HEK293T (cell line): Measurements from ENCODE around the gene PCDHB12.
A peak's percentile ranks its signal among the peaks of the same experiment; 100 is the strongest.
"Not testable (repeated sequence)": the region's sequence is repeated elsewhere in the genome, so short reads cannot be mapped to it uniquely, and the experiment has no call there.

Source experiments
- CTCF ChIA-PET: fragments of 350-600 bp; formaldehyde crosslinking; extraction: SDS; loops from one replicate; lab custom pipeline; 2021; ENCODE audit warnings: antibody characterized with exemption, inconsistent platforms; lab: Yijun Ruan, JAX
- POLR2A ChIA-PET: fragments of 350-600 bp; formaldehyde crosslinking; extraction: SDS; loops from one replicate; lab custom pipeline; 2020; ENCODE audit warnings: antibody characterized with exemption, inconsistent platforms; lab: Yijun Ruan, JAX
- DNase-seq: peaks from one replicate; pipeline ENCODE4 v3.0.0; 2012; ENCODE audit warnings: mixed read lengths; ENCODE audit errors: extremely low spot score
- ARNT ChIP-seq: fragments of 450-650 bp; IDR thresholded peaks from 2 replicates; pipeline ENCODE4 v1.6.1; 2017; ENCODE audit warnings: mild to moderate bottlenecking
- BHLHE40 ChIP-seq: fragments of 450-650 bp; IDR thresholded peaks from 2 replicates; pipeline ENCODE4 v1.6.1; 2016; ENCODE audit warnings: mild to moderate bottlenecking, moderate library complexity, borderline replicate concordance
- CTBP1 ChIP-seq: fragments of 450-650 bp; IDR thresholded peaks from 2 replicates; pipeline ENCODE4 v1.6.1; 2016; ENCODE audit warnings: borderline replicate concordance
- ELF4 ChIP-seq: fragments of 450-650 bp; IDR thresholded peaks from 2 replicates; pipeline ENCODE4 v1.6.1; 2017; ENCODE audit warnings: antibody characterized with exemption
- FOXA1 ChIP-seq: fragments of 450-650 bp; IDR thresholded peaks from 2 replicates; pipeline ENCODE4 v1.6.1; 2016; ENCODE audit warnings: mild to moderate bottlenecking
- FOXK2 ChIP-seq: fragments of 450-650 bp; IDR thresholded peaks from 2 replicates; pipeline ENCODE4 v1.6.1; 2016; ENCODE audit warnings: mild to moderate bottlenecking
- FOXM1 ChIP-seq: fragments of 450-650 bp; IDR thresholded peaks from 2 replicates; pipeline ENCODE4 v1.6.1; 2017; ENCODE audit warnings: mild to moderate bottlenecking, borderline replicate concordance
- HDGF ChIP-seq: fragments of 450-650 bp; IDR thresholded peaks from 2 replicates; pipeline ENCODE4 v1.6.1; 2017; ENCODE audit warnings: antibody characterized with exemption, borderline replicate concordance
- L3MBTL2 ChIP-seq: fragments of 450-650 bp; conservative IDR thresholded peaks from 2 replicates; pipeline ENCODE4 v1.6.1; 2016; ENCODE audit warnings: mild to moderate bottlenecking
- LEF1 ChIP-seq: fragments of 450-650 bp; IDR thresholded peaks from 2 replicates; pipeline ENCODE4 v1.6.1; 2017; ENCODE audit warnings: mild to moderate bottlenecking, borderline replicate concordance
- NFRKB ChIP-seq: fragments of 450-650 bp; IDR thresholded peaks from 2 replicates; pipeline ENCODE4 v1.6.1; 2016; ENCODE audit warnings: mild to moderate bottlenecking, moderate library complexity
- SP1 ChIP-seq: fragments of 450-650 bp; IDR thresholded peaks from 2 replicates; pipeline ENCODE4 v1.6.1; 2017
- SUZ12 ChIP-seq: fragments of 450-650 bp; IDR thresholded peaks from 2 replicates; pipeline ENCODE4 v1.6.1; 2016; ENCODE audit warnings: mild to moderate bottlenecking
- TARDBP ChIP-seq: fragments of 450-650 bp; IDR thresholded peaks from 2 replicates; pipeline ENCODE4 v1.6.1; 2016
- ZNF384 ChIP-seq: fragments of 450-650 bp; IDR thresholded peaks from 2 replicates; pipeline ENCODE4 v1.6.1; 2016
- TF ChIP-seq, protein P1 (sequence below): fragments of 450-650 bp; IDR thresholded peaks from 2 replicates; pipeline ENCODE4 v1.6.1; 2016

PCDHB12 gene

DNA sequence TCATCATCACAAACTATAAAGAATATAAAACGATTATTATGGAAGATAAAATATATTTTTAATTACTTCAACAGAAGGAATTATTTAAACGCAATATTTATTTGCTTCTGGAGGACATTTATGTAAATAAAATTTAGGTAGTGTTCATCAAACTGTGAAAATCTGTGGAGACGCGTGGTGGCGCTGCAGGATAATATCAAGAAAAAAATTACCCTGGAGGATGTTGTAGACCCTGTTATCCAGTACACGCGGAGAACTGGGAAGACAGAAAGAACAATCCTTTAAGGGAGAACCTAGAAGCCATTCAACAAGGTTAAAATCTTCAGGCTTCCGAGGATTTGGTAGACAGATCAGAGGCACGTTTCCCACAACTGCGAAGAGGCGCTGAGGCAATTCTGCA is at the start of gene PCDHB12:
Gene PCDHB12 (plus strand): TSS at position 242 of the 400 bp plus-strand sequence. CDS start 189 bp downstream, outside the sequence.
- DNase-seq = peak; percentile 12
- ChIA-PET POLR2A (no interaction called here), CTCF (interaction anchor here (0.7 to 1.2 kb wide), 3 partner anchors 9 to 355 kb away, joined by 3 to 5 read pairs (median 4); partner anchors contain the start of gene PCDHB11)
- TF ChIP-seq BHLHE40 (no peak), FOXA1 (no peak), FOXM1 (no peak), LEF1 (no peak), HDGF (no peak), ELF4 (no peak), NFRKB (no peak), FOXK2 (no peak), ZNF384 (no peak), CTBP1 (no peak), SP1 (no peak), TARDBP (no peak), SUZ12 (no peak), ARNT (no peak), L3MBTL2 (no peak)
- TF ChIP-seq, protein P1, sequence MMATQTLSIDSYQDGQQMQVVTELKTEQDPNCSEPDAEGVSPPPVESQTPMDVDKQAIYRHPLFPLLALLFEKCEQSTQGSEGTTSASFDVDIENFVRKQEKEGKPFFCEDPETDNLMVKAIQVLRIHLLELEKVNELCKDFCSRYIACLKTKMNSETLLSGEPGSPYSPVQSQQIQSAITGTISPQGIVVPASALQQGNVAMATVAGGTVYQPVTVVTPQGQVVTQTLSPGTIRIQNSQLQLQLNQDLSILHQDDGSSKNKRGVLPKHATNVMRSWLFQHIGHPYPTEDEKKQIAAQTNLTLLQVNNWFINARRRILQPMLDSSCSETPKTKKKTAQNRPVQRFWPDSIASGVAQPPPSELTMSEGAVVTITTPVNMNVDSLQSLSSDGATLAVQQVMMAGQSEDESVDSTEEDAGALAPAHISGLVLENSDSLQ = no peak

DNA sequence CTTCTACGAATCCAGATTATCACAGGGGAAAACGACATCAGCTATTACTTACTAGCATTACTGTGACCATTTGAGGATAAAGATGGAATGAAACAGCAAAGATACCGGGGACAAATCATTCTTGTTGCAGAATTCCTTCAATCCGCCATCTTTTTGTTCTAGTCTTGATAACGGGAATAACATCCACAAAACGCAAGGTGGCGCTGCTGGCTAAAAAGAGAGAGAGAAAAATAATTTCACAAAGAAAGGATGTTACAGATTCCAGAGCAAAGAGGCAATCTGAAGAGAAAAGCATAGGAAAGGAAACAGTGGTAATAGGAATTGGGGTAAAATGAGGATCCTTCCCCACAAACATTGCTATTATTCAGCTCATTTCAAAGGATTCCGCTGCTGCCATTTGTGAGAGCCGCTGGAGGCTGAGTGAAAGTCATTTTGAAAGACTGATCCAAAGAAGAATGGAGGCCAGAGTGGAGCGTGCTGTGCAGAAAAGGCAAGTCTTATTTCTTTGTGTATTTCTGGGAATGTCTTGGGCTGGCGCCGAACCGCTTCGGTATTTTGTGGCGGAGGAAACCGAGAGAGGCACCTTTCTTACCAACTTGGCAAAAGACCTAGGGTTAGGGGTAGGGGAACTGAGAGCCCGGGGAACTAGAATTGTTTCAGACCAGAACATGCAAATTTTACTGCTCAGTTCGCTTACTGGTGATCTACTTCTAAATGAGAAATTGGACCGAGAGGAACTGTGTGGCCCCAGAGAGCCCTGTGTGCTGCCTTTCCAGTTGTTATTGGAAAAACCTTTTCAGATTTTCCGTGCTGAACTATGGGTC is 35.9 kb upstream of the PCDHB12 start, which contains the start of gene PCDHB7:
Gene PCDHB7 (plus strand): TSS at position 264 of the 824 bp plus-strand sequence. CDS start 192 bp downstream, at position 456.
- DNase-seq = peak; percentile 19
- POLR2A ChIA-PET = no interaction called here
- TF ChIP-seq FOXK2 = no peak
- TF ChIP-seq FOXA1 = no peak
- TF ChIP-seq L3MBTL2 = no peak
- no peak for TF ChIP-seq CTBP1
- TF ChIP-seq TARDBP = no peak
- no peak for TF ChIP-seq ARNT
- CTCF ChIA-PET = interaction anchor here (1.3 kb wide), 1 partner anchor 303 kb away, joined by 4 read pairs; no protein-coding TSS in a partner anchor

DNA sequence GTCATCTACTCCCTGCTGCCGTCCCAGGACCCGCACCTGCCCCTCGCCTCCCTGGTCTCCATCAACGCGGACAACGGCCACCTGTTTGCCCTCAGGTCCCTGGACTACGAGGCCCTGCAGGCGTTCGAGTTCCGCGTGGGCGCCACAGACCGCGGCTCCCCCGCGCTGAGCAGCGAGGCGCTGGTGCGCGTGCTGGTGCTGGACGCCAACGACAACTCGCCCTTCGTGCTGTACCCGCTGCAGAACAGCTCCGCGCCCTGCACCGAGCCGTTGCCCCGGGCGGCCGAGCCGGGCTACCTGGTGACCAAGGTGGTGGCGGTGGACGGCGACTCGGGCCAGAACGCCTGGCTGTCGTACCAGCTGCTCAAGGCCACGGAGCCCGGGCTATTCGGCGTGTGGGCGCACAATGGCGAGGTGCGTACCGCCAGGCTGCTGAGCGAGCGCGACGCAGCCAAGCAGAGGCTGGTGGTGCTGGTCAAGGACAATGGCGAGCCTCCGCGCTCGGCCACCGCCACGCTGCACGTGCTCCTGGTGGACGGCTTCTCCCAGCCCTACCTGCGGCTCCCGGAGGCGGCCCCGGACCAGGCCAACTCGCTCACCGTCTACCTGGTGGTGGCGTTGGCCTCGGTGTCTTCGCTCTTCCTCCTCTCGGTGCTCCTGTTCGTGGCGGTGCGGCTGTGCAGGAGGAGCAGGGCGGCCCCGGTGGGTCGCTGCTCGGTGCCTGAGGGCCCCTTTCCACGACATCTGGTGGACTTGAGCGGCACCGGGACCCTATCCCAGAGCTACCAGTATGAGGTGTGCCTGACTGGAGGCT is 34.0 kb upstream of the PCDHB12 start:
- DNase-seq, CTCF ChIA-PET, POLR2A ChIA-PET: not testable (repeated sequence)

DNA sequence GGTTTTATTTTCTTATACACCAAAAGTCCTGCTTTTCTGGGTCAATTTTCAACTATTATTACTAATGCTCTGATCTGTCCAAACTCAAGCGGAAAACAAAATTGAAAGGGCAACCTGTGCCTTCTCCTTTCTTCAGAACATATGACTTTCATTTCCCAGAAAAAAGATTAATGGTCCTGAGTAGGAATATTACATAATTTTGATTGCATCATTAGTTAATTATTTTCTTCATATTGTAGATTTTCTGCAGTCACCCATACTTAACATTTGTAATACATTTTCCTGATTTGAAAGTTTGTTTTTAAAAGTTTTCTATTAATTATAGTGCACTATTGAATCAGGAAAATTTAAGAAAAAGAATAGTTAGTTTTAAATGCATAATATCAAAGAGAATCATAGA is 32.6 kb upstream of the PCDHB12 start:
- POLR2A ChIA-PET = no interaction called here
- TF ChIP-seq SP1 (no peak), SUZ12 (no peak), FOXK2 (no peak), FOXM1 (no peak), FOXA1 (no peak), HDGF (no peak), ARNT (no peak), L3MBTL2 (no peak), ZNF384 (no peak), BHLHE40 (no peak), NFRKB (no peak), TARDBP (no peak), LEF1 (no peak), ELF4 (no peak), CTBP1 (no peak)
- TF ChIP-seq, protein P1 = no peak
- CTCF ChIA-PET = no interaction called here
- no peak for DNase-seq

DNA sequence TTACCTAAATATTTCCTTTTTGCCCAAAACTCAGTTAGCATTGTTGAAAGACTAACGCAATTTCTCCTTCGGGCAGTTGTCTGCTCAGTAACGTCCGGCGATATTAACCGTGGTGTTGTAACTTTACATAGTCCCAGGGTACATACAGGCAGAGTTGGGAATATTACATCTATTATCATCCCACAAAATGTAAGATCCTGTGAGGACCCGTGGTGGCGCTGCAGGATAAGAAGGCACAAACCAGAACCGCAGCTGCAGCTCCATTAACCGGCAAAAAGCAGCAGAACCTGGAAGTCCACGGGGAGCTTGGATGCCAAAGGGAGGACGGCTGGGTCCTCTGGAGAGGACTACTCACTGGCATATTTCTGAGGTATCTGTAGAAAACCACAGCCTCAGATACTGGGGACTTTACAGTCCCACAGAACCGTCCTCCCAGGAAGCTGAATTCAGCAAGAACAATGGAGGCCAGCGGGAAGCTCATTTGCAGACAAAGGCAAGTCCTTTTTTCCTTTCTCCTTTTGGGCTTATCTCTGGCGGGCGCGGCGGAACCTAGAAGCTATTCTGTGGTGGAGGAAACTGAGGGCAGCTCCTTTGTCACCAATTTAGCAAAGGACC is 30.8 kb upstream of the PCDHB12 start, which contains the start of gene PCDHB8:
Gene PCDHB8 (plus strand): TSS at position 214 of the 615 bp plus-strand sequence. CDS start 245 bp downstream, at position 459.
- CTCF ChIA-PET = interaction anchor here (1.6 kb wide), 1 partner anchor 347 kb away, joined by 4 read pairs; no protein-coding TSS in a partner anchor
- POLR2A ChIA-PET = not testable (repeated sequence)
- peak; percentile 13 for DNase-seq

DNA sequence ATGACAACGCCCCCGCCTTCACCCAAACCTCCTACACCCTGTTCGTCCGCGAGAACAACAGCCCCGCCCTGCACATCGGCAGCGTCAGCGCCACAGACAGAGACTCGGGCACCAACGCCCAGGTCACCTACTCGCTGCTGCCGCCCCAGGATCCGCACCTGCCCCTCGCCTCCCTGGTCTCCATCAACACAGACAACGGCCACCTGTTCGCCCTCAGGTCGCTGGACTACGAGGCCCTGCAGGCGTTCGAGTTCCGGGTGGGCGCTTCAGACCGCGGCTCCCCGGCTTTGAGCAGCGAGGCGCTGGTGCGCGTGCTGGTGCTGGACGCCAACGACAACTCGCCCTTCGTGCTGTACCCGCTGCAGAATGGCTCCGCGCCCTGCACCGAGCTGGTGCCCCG is 29.1 kb upstream of the PCDHB12 start:
- POLR2A ChIA-PET, CTCF ChIA-PET, DNase-seq: not testable (repeated sequence)

DNA sequence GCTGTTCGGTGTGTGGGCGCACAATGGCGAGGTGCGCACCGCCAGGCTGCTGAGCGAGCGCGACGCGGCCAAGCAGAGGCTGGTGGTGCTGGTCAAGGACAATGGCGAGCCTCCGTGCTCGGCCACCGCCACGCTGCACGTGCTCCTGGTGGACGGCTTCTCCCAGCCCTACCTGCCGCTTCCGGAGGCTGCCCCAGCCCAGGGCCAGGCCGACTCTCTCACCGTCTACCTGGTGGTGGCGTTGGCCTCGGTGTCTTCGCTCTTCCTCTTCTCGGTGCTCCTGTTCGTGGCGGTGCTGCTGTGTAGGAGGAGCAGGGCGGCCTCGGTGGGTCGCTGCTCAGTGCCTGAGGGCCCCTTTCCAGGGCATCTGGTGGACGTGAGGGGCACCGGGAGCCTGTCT is 28.6 kb upstream of the PCDHB12 start:
- CTCF ChIA-PET, DNase-seq, POLR2A ChIA-PET: not testable (repeated sequence)
